CD4-positive, alpha-beta T cell (primary cell): ENCODE data around the gene MAT2A. TPM values are rescaled to one million over a fixed set of nuclear protein-coding genes. Genes with fewer than 3 reads are reported as not detected.
"Not testable (repeated sequence)": the region's sequence is repeated elsewhere in the genome, so short reads cannot be mapped to it uniquely, and the experiment has no call there.

ENCODE experiments used
- ATAC-seq: fragments of 200-7000 bp; cut with Tn5 transposase; one replicate; pipeline ENCODE4 v1.10.0; 2022; ENCODE audit warnings: mild to moderate bottlenecking; ENCODE audit not compliant: poor library complexity
- CTCF ChIA-PET: fragments of 350-600 bp; sonication (Branson Sonifier 250); formaldehyde crosslinking; loops from one replicate; lab custom pipeline; 2021; ENCODE audit warnings: antibody characterized with exemption, inconsistent platforms; lab: Charles Lee
- POLR2A ChIA-PET: fragments of 350-600 bp; sonication (Branson Sonifier 250); formaldehyde crosslinking; loops from one replicate; lab custom pipeline; 2021; ENCODE audit warnings: antibody characterized with exemption, inconsistent platforms; lab: Charles Lee
- DNase-seq, 14 experiments: peaks; one replicate each; pipeline ENCODE4 v3.0.0-alpha.2; 2013 to 2020; ENCODE audit warnings: mixed read lengths in 2 of 14
- H3K27ac ChIP-seq, 2 donors: one replicate each; pipeline versions ENCODE4 v1.5.1 to v1.7.0; 2013; ENCODE audit warnings: low read length in 2 of 2, low read depth in 1 of 2, mild to moderate bottlenecking in 1 of 2
- H3K27me3 ChIP-seq, 2 experiments: 1 replicate in 1 of 2; 2 replicates in 1 of 2; pipeline versions ENCODE4 v1.6.1 to v1.7.0; 2013; ENCODE audit warnings: low read length in 2 of 2, control low read depth in 1 of 2, mild to moderate bottlenecking in 1 of 2, moderate library complexity in 1 of 2; ENCODE audit not compliant: insufficient read depth in 2 of 2, control insufficient read depth in 1 of 2
- H3K36me3 ChIP-seq: one replicate; pipeline ENCODE4 v1.6.1; 2013; ENCODE audit warnings: low read length, control low read depth; ENCODE audit not compliant: insufficient read depth
- H3K4me1 ChIP-seq: one replicate; pipeline ENCODE4 v1.6.1; 2013; ENCODE audit warnings: low read length, control low read depth; ENCODE audit not compliant: insufficient read depth
- H3K4me3 ChIP-seq: one replicate; pipeline ENCODE4 v1.5.1; 2013; ENCODE audit warnings: mild to moderate bottlenecking, low read length, moderate library complexity
- H3K9me3 ChIP-seq, 2 experiments: 1 replicate in 1 of 2; 2 replicates in 1 of 2; pipeline versions ENCODE4 v1.6.1 to v1.7.0; 2013; ENCODE audit warnings: low read length in 2 of 2, mild to moderate bottlenecking in 2 of 2, control low read depth in 1 of 2, moderate library complexity in 1 of 2; ENCODE audit not compliant: control insufficient read depth in 1 of 2, insufficient read depth in 1 of 2
- H3K27ac Mint-ChIP-seq: one replicate; pipeline ENCODE4 v1.8.0; 2020; ENCODE audit warnings: mixed read lengths
- H3K27me3 Mint-ChIP-seq: one replicate; pipeline ENCODE4 v1.8.0; 2021; ENCODE audit warnings: mixed read lengths
- H3K36me3 Mint-ChIP-seq: one replicate; pipeline ENCODE4 v1.8.0; 2021; ENCODE audit warnings: low read depth, mixed read lengths
- H3K4me1 Mint-ChIP-seq: one replicate; pipeline ENCODE4 v1.8.0; 2021; ENCODE audit warnings: low read depth, mixed read lengths
- H3K4me3 Mint-ChIP-seq: one replicate; pipeline ENCODE4 v1.8.0; 2020; ENCODE audit warnings: mild to moderate bottlenecking, mixed read lengths
- H3K9me3 Mint-ChIP-seq: one replicate; pipeline ENCODE4 v1.8.0; 2020; ENCODE audit warnings: mixed read lengths
- CTCF ChIP-seq: fragments of 200-600 bp; IDR thresholded peaks from one replicate; pipeline ENCODE4 v1.8.0; 2022; ENCODE audit warnings: antibody characterized with exemption, mild to moderate bottlenecking
- intact Hi-C, 2 experiments: fragments of 100-400 bp; cut with DNase I in 1 of 2; cut with micrococcal nuclease in 1 of 2; formaldehyde crosslinking; loops; one replicate each; pipeline versions ENCODE4 v1.15.1 to v1.9.0; 2023 to 2025; cut with DNase I, micrococcal nuclease
- total RNA-seq, 174 experiments: library from RNA in 2 of 174; stranded (reverse) in 2 of 174; gene quantifications; one replicate each; pipeline ENCODE4 v1.2.3 and lab custom pipeline; 2021 to 2026

MAT2A gene
- total RNA-seq, 2 experiments from 2014 or later, result 121 to 122 TPM

- ChIA-PET POLR2A (interaction anchor here (1.2 to 1.4 kb wide), 2 partner anchors 8 to 124 kb away, joined by 3 read pairs; partner anchors contain the start of gene SH2D6), CTCF (interaction anchor here (6.0 kb wide), 1 partner anchor 8 kb away, joined by 42 read pairs; no protein-coding TSS in a partner anchor)
- H3K4me1 Mint-ChIP-seq, result peaks cover 41% of the 10 kb centered on the region
- peaks cover 76% of the 10 kb centered on the region for H3K36me3 Mint-ChIP-seq
- no peaks in the 10 kb centered on the region for H3K9me3 ChIP-seq
- no peak for TF ChIP-seq CTCF
- ATAC-seq (no peak), DNase-seq (no peak)
- peak overlapping the region; percentile 92 for H3K27ac Mint-ChIP-seq
- no peak overlapping the region for H3K27ac ChIP-seq
- no peaks in the 10 kb centered on the region for H3K27me3 Mint-ChIP-seq
- H3K9me3 Mint-ChIP-seq, result no peaks in the 10 kb centered on the region
- H3K4me1 ChIP-seq, result peaks cover 21% of the 10 kb centered on the region
- peaks cover 48% of the 10 kb centered on the region for H3K36me3 ChIP-seq
- intact Hi-C loops, result no loop called here
- H3K27me3 ChIP-seq, result no peaks in the 10 kb centered on the region
- H3K4me3 ChIP-seq, result no peak overlapping the region
- peak overlapping the region; percentile 55 for H3K4me3 Mint-ChIP-seq
Observed at GRCh38 chr2:85542777-85543176, 3.8 kb downstream of the MAT2A start.

GRCh38 chr2:85544254-85544691 lies 5.3 kb downstream of the MAT2A start:
- H3K27me3 ChIP-seq, H3K9me3 ChIP-seq, ATAC-seq, H3K4me3 ChIP-seq, H3K4me3 Mint-ChIP-seq, H3K27ac Mint-ChIP-seq, H3K27me3 Mint-ChIP-seq, DNase-seq, H3K27ac ChIP-seq, intact Hi-C loops, H3K9me3 Mint-ChIP-seq: not testable (repeated sequence)
- POLR2A ChIA-PET, result interaction anchor here (0.6 to 1.2 kb wide), 4 partner anchors 8 to 126 kb away, joined by 3 to 6 read pairs (median 3); partner anchors contain the start of genes C2orf68 and SH2D6
- H3K36me3 ChIP-seq, result peaks cover 48% of the 10 kb centered on the region
- Mint-ChIP-seq H3K4me1 (peaks cover 36% of the 10 kb centered on the region), H3K36me3 (peaks cover 83% of the 10 kb centered on the region)
- peaks cover 15% of the 10 kb centered on the region for H3K4me1 ChIP-seq
- CTCF ChIA-PET, result interaction anchor here (6.0 kb wide), 1 partner anchor 6 kb away, joined by 42 read pairs; no protein-coding TSS in a partner anchor

GRCh38 chr2:85544915-85545779 lies 6.2 kb downstream of the MAT2A start:
- ATAC-seq, H3K4me1 ChIP-seq: not testable (repeated sequence)

GRCh38 chr2:85545780-85546240 lies 6.8 kb downstream of the MAT2A start:
- Mint-ChIP-seq H3K9me3 (no peaks in the 10 kb centered on the region), H3K4me3 (no peak overlapping the region), H3K36me3 (peaks cover 82% of the 10 kb centered on the region), H3K4me1 (peaks cover 25% of the 10 kb centered on the region), H3K27ac (no peak overlapping the region), H3K27me3 (no peaks in the 10 kb centered on the region)
- Histone ChIP-seq H3K27me3 (no peaks in the 10 kb centered on the region), H3K27ac (no peak overlapping the region), H3K4me1 (peaks cover 8% of the 10 kb centered on the region), H3K36me3 (peaks cover 60% of the 10 kb centered on the region), H3K9me3 (no peaks in the 10 kb centered on the region), H3K4me3 (no peak overlapping the region)
- intact Hi-C loops, result no loop called here
- CTCF ChIA-PET, result interaction anchor here (0.6 kb wide), 1 partner anchor 34 kb away, joined by 3 read pairs; no protein-coding TSS in a partner anchor
- no peak for DNase-seq
- TF ChIP-seq CTCF, result no peak
- no peak for ATAC-seq
- POLR2A ChIA-PET, result interaction anchor here (1.0 to 1.3 kb wide), 3 partner anchors 9 to 155 kb away, joined by 3 to 5 read pairs (median 4); no protein-coding TSS in a partner anchor

More at GRCh38 chr2:85544915-85545779, 6.2 kb downstream of the MAT2A start:
- H3K4me3 Mint-ChIP-seq, H3K9me3 ChIP-seq, H3K27me3 ChIP-seq, H3K27me3 Mint-ChIP-seq, H3K9me3 Mint-ChIP-seq, DNase-seq, intact Hi-C loops, H3K27ac Mint-ChIP-seq, CTCF ChIA-PET, H3K4me3 ChIP-seq, H3K27ac ChIP-seq: not testable (repeated sequence)
- POLR2A ChIA-PET, result interaction anchor here (1.0 to 1.3 kb wide), 4 partner anchors 8 to 154 kb away, joined by 3 to 5 read pairs (median 4); partner anchors contain the start of gene C2orf68
- H3K4me1 Mint-ChIP-seq, result peaks cover 32% of the 10 kb centered on the region
- H3K36me3 Mint-ChIP-seq, result peaks cover 82% of the 10 kb centered on the region
- peaks cover 54% of the 10 kb centered on the region for H3K36me3 ChIP-seq
